Activated T-helper 2 cell treated with anti-CD3 and anti-CD28 coated beads, Interferon-gamma antibody, Interleukin-2, Interleukin-4, amounts not matched to agents 10 μg/mL and 5 μg/mL and 100 μg/mL, durations not matched to agents 14 hours and 24 hours and 36 hours (primary cell): ENCODE results near the gene HES1. TPM values are rescaled to one million over a fixed set of nuclear protein-coding genes. Genes with fewer than 3 reads are reported as not detected.
"Not testable (repeated sequence)": the region's sequence is repeated elsewhere in the genome, so short reads cannot be mapped to it uniquely, and the experiment has no call there.

Source experiments
- DNase-seq: peaks from one replicate; pipeline ENCODE4 v3.0.0; 2021; ENCODE audit warnings: low spot score
- H3K27ac Mint-ChIP-seq: one replicate; pipeline ENCODE4 v1.8.0; 2021; ENCODE audit warnings: mixed read lengths
- H3K27me3 Mint-ChIP-seq: one replicate; pipeline ENCODE4 v1.8.0; 2021; ENCODE audit warnings: low read depth, mixed read lengths
- H3K36me3 Mint-ChIP-seq: one replicate; pipeline ENCODE4 v1.8.0; 2021; ENCODE audit warnings: low read depth, mixed read lengths
- H3K4me1 Mint-ChIP-seq: one replicate; pipeline ENCODE4 v1.8.0; 2021; ENCODE audit warnings: low read depth, mixed read lengths
- H3K4me3 Mint-ChIP-seq: one replicate; pipeline ENCODE4 v1.8.0; 2021; ENCODE audit warnings: low read depth, mild to moderate bottlenecking, moderate library complexity, mixed read lengths
- H3K9me3 Mint-ChIP-seq: one replicate; pipeline ENCODE4 v1.8.0; 2021; ENCODE audit warnings: mixed read lengths
- intact Hi-C: fragments of 100-400 bp; cut with micrococcal nuclease; formaldehyde crosslinking; loops from one replicate; pipeline ENCODE4 v1.15.1; 2023
- total RNA-seq: library from RNA; stranded (reverse); gene quantifications from 2 replicates; pipeline ENCODE4 v1.2.3, GENCODE V29; 2022

Gene HES1
- total RNA-seq, 1 donor from 2014 or later, result 0.37 TPM

DNA sequence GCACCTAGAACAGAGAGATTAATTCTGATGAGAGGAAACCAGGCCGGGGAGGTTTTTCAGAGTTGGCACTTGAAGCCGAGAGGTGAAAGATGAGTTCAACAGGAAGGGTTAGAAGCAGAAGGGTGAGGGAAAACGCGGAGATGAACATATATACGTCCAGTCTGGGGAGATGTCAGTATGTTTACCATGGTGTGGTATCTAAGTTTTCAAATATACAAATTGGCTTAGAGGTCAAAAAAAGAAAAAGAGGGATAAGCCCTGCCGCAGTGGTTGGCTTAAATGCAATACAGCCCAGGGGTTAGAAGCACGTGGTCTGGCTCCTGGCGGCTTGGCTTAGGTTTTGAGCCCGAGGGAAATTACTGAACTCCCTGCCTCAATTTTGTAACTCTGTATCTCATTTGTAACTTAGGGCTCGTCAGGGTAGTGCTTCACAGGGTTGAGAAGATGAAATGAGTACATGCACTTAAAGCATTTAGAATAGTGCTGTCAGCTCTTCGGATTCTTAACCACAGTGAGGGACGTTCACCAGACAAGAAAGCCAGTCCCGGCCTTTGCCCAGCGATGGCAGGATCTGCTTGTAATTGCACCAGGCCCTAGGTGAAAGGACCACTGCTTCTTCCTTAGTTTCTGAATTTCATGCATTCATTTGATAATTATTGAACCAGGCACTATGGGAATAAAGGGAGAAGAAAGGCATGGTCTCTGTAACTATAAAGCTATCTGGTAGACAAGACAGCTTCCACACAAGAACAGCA lies 6.4 kb downstream of the HES1 start:
- Mint-ChIP-seq H3K27ac (peak overlapping the region; percentile 62), H3K9me3 (no peaks in the 10 kb centered on the region), H3K27me3 (peaks cover 60% of the 10 kb centered on the region), H3K4me3 (peak overlapping the region; percentile 63), H3K36me3 (peaks cover 3% of the 10 kb centered on the region), H3K4me1 (peaks cover 20% of the 10 kb centered on the region)
- intact Hi-C loops, result no loop called here
- no peak for DNase-seq

DNA sequence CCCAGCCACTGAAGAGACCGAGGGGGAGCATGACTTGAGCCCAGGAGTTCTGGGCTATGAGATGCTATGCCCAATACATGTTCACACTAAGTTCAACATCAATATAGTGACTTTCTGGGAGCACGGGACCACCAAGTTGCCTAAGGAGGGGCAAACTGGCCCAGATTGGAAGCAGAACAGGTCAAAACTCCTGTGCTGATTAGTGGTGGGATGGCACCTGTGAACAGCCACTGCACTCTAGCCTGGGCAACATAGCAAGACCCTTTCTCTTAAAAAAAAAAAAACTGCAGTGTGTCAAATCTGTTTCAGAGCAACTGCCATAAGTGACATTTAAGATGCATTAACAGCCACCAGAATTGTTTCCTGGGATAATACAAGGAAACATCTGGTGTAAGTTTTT lies 9.8 kb downstream of the HES1 start:
- Mint-ChIP-seq H3K9me3 (no peaks in the 10 kb centered on the region), H3K36me3 (peaks cover 3% of the 10 kb centered on the region), H3K27me3 (peaks cover 45% of the 10 kb centered on the region), H3K27ac (no peak overlapping the region), H3K4me3 (no peak overlapping the region), H3K4me1 (peaks cover 4% of the 10 kb centered on the region)
- intact Hi-C loops, result no loop called here
- DNase-seq, result no peak

DNA sequence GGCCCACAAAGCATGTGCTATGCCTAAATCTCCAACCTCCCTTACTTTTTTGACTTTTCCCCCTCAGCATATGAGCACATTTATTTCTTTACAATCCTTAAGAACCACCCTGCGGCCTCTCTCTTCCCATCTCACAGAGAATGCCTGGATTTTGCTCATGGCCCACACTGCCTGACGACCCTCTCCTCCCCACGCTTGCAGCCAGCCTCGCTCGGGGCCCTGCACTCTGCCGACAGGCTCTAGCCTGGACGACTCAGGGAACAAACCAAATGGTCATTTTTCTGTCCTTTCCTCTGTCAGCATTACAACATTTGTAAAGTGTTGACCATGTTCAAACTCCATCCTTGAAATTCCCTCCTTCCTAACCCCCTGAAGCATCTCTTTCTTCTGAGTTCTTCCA lies 11.7 kb downstream of the HES1 start:
- Mint-ChIP-seq H3K27ac (no peak overlapping the region), H3K27me3 (peaks cover 45% of the 10 kb centered on the region), H3K9me3 (no peaks in the 10 kb centered on the region), H3K4me3 (no peak overlapping the region), H3K4me1 (no peaks in the 10 kb centered on the region), H3K36me3 (no peaks in the 10 kb centered on the region)
- no peak for DNase-seq
- intact Hi-C loops, result no loop called here

DNA sequence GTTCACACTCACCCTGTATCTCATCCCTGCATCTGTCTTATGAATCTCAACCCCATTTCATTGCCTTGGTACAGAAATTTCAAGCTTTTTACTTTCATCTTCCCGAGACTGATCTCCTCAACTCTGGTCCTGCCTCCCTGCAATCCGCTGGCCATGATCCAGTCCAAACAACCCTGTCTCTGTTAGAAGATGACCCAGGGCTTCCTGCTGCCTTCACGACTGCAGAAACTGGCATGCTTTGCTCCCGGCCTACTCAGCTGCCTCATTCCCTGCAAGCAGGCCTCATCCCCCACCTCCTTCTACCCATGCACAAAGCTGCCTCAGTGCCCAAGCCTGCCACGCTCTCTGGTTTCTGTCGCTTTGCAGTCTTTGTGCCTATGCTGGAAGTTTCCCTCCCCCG lies 12.4 kb downstream of the HES1 start:
- intact Hi-C loops, result no loop called here
- no peaks in the 10 kb centered on the region for H3K4me1 Mint-ChIP-seq
- no peak for DNase-seq
- H3K27me3 Mint-ChIP-seq, result peaks cover 46% of the 10 kb centered on the region
- no peak overlapping the region for H3K4me3 Mint-ChIP-seq
- no peak overlapping the region for H3K27ac Mint-ChIP-seq
- no peaks in the 10 kb centered on the region for H3K9me3 Mint-ChIP-seq
- no peaks in the 10 kb centered on the region for H3K36me3 Mint-ChIP-seq

DNA sequence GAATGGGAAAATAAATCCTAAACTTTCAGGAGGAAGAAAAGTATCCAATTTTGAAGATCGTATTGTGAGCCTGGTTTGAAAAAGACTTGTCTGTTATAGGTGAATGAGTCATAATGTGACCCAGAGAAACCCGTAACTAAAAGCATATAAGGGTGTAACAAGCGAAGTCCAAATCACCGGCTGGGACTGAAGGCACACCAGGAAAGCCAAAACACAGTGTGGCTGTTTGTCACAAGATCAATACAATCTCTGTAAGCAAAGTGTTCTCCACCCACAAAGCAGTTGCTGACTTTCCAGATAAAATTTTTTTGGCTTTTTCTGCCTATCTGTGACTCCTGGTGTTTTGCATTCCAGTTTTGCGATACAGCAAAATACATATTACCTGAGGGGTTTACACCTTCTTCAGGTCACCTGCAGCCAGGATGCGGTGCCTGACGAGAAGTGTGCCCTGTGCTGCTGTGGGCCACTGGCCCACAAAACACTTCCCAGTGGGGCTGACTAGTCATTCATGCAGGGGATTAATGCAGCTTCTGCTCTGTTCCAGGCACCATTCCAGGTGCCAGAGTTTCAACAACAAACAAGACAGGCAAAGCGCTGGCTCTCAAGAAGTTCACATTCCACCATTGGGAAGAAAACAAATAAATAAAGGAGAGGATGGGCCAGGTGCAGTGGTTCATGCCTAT lies 14.4 kb downstream of the HES1 start:
- Mint-ChIP-seq H3K9me3 (peaks cover 6% of the 10 kb centered on the region), H3K27me3 (peaks cover 36% of the 10 kb centered on the region), H3K4me1 (no peaks in the 10 kb centered on the region), H3K36me3 (no peaks in the 10 kb centered on the region), H3K4me3 (no peak overlapping the region), H3K27ac (no peak overlapping the region)
- intact Hi-C loops, result no loop called here
- no peak for DNase-seq

DNA sequence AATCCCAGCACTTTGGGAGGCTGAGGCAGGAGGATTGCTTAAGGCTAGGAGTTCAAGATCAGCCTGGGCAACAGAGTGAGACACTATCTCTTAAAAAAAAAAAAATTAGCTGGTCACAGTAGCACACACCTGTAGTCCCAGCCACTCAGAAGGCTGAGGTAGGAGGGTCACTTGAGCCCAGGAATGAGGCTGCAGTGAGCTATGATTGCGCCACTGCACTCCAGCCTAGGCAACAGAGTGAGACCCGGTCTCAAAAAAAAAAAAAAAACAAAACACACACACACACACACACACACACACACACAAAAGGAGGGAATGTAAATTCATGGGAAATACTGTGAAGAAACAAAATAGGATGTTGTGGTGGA lies 15.0 kb downstream of the HES1 start:
- DNase-seq, H3K4me3 Mint-ChIP-seq, H3K36me3 Mint-ChIP-seq, H3K4me1 Mint-ChIP-seq, H3K27ac Mint-ChIP-seq, H3K9me3 Mint-ChIP-seq, intact Hi-C loops: not testable (repeated sequence)
- H3K27me3 Mint-ChIP-seq, result peaks cover 32% of the 10 kb centered on the region

DNA sequence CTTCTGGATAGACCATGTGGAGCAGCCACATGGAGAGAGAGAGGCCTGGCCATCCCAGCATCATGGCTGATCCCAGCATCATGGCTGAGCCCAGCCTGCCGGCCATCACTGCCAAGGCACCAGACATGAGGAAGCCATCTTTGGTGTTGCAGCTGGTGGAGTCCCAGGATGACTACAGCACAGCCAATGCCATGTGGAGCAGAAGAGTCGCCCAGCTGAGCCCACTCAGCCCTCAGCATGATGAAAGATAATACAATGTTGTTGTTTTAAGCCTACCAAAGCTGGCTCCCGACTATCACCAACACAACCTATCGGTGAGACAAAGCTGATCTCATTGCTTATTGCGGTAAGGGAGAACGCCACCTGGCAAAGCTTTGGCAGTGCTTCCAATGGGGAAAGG lies 18.4 kb downstream of the HES1 start:
- Mint-ChIP-seq H3K9me3 (peaks cover 6% of the 10 kb centered on the region), H3K27ac (no peak overlapping the region), H3K4me1 (peaks cover 3% of the 10 kb centered on the region), H3K4me3 (no peak overlapping the region), H3K36me3 (no peaks in the 10 kb centered on the region), H3K27me3 (peaks cover 32% of the 10 kb centered on the region)
- intact Hi-C loops, result no loop called here
- no peak for DNase-seq

DNA sequence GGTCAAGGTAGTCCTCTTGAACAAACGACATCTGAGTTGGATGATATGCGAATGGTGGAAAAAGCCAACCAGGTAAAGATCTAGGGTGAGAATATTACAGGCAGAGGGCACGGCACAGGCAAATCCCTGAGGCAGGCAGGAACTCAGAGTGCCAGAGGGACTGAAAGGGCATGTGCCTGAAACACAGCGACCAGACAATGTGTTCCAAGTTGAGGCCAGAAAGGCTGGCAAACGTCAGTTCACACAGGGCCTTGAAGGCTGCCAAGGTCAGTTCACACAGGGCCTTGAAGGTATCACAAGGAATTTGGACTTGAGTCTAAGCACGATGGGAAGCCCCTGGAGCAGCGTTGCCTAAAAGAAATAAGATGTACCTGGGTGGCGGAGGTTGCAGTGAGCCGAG lies 20.1 kb downstream of the HES1 start:
- Mint-ChIP-seq H3K9me3 (peaks cover 6% of the 10 kb centered on the region), H3K27me3 (peaks cover 34% of the 10 kb centered on the region), H3K4me3 (no peak overlapping the region), H3K36me3 (no peaks in the 10 kb centered on the region), H3K27ac (no peak overlapping the region), H3K4me1 (peaks cover 3% of the 10 kb centered on the region)
- no peak for DNase-seq
- intact Hi-C loops, result no loop called here

DNA sequence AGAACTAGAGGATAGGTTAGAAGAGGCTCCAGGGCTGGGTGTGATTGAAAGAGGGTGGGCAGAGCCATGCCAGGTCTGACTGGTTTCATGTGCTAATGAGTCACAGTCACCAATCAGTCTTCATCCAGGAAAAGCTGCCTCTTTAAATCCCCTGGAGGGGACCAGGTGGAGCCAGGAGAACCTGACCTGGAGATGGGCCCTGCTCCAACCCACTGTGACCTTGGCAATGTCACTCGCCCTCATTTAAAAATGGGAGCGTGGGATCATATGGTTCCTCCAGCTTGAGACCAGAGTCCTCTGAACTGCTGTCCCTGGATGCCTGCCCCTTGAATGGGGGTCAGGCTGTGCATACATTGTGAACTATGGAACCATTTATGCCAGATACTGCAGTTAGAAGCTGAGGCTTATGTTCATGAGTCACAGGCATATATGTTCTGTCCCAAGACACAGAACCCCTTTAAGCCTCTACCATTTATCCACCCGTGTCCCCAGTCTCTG lies 23.0 kb downstream of the HES1 start:
- peaks cover 6% of the 10 kb centered on the region for H3K9me3 Mint-ChIP-seq
- intact Hi-C loops, result no loop called here
- no peak for DNase-seq
- no peak overlapping the region for H3K4me3 Mint-ChIP-seq
- peaks cover 3% of the 10 kb centered on the region for H3K4me1 Mint-ChIP-seq
- no peak overlapping the region for H3K27ac Mint-ChIP-seq
- peaks cover 38% of the 10 kb centered on the region for H3K27me3 Mint-ChIP-seq
- H3K36me3 Mint-ChIP-seq, result no peaks in the 10 kb centered on the region

DNA sequence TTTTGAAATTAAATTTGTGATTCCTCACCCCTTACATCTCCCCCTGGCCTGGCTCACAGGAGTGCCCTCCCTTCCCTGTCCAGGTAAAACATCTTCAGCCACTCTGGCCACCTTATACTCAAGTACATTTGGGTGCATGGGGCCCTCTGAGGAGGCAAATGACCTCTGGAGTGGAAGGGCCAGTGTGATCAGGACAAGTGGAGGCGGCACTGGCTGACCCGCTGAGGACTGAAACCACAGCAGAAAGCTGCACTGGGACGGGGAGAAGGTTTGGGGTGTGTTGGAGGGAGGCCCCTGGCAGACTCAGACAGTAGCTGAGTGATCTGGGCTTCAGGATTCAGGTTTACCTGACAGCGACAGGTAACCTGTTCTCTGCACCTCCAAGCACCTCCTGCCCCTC lies 24.2 kb downstream of the HES1 start:
- intact Hi-C loops, result no loop called here
- Mint-ChIP-seq H3K27ac (no peak overlapping the region), H3K4me3 (no peak overlapping the region), H3K4me1 (peaks cover 3% of the 10 kb centered on the region), H3K27me3 (peaks cover 47% of the 10 kb centered on the region), H3K9me3 (no peaks in the 10 kb centered on the region), H3K36me3 (no peaks in the 10 kb centered on the region)
- DNase-seq, result no peak

DNA sequence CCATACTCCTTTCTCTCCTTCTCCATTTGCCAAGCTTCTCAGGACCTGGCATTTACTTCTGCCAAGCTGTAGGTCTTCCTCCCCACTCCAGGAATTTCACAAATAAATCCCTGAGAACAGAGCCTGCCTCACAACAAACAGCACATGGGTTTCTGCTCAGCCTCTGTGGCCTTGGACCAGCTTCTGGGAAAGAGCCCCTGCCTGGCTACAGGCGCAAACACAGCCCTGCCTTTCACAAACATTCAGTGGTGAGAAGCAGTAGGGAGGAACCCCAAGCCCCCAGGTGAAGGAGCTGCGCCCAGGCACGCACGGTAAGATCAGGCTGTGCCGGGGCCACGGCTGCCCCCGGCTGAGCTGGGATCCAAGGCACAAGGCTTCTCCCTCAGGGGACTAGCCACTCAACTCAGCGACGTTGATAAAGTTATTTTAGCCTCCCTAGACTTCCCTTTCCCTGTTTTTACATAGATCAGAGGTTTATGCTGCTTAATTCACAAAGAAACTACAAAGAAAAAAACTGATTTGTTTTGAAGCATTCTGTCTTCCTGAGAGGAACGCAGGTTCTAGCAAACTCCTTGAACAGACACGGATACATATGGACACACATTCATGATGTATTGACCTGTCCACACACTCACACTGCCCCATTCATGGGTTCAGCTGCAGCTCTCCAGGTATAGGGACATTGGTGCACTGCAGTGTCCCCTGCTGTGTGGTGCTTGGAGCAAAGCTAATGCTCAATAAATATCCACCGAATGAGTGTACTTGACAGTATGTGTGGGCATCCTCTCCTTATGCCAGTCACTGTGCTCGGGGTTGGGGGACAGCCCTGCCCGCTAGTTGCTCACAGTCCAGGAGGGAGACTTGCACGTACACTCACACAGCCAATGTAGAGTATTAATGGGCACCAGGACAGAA lies 25.4 kb downstream of the HES1 start:
- intact Hi-C loops, result no loop called here
- H3K27ac Mint-ChIP-seq, result no peak overlapping the region
- peaks cover 54% of the 10 kb centered on the region for H3K27me3 Mint-ChIP-seq
- no peak for DNase-seq
- H3K9me3 Mint-ChIP-seq, result no peaks in the 10 kb centered on the region
- H3K36me3 Mint-ChIP-seq, result no peaks in the 10 kb centered on the region
- no peak overlapping the region for H3K4me3 Mint-ChIP-seq
- peaks cover 3% of the 10 kb centered on the region for H3K4me1 Mint-ChIP-seq

DNA sequence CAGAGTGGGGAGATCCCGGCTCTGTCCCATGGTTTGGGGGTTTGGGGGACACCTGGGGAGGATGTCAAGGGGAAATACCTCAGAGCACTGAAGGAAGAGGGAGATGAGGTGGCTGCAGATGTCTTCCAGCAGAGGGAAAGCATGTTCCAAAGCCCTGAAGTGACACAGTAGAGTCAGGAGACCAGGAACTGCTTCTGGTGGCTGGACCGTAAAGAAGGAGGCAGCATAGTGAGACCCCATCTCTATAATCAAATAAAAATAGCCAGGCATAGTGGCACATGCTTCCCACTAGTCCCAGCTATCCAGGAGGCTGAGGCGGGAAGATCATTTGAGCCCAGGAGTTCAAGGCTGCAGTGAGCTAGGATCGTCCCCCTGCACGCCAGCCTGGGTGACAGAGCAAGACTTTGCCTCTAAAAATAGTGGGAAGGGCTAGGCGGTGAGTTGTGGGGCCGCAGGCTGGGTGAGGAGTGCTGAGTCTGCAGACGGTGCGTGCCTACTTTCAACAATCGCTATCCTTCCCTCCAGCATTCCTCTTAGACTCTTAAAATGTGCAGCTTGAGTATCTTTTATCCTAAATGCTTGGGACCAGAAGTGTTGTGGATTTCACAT lies 26.2 kb downstream of the HES1 start:
- Mint-ChIP-seq H3K27me3 (peaks cover 55% of the 10 kb centered on the region), H3K27ac (no peak overlapping the region), H3K36me3 (no peaks in the 10 kb centered on the region), H3K4me3 (no peak overlapping the region), H3K9me3 (no peaks in the 10 kb centered on the region), H3K4me1 (no peaks in the 10 kb centered on the region)
- intact Hi-C loops, result no loop called here
- DNase-seq, result no peak
